ENCODE data around the gene ABCF2.

GRCh38 chr7:151256410-151257045 is 29.5 kb upstream of the ABCF2 start:
- TF ChIP-seq EZH2 (IDR thresholded peaks at IDR 0.05) (no peak), CTCF (IDR thresholded peaks at IDR 0.05) (no peak), EZH2phosphoT487 (IDR thresholded peaks at IDR 0.05) (no peak)

All from neural progenitor cell (in vitro differentiated cells).